KOPT-K1 (cell line): ENCODE data around the gene ELAVL2.

ENCODE experiments used
- H3K27ac ChIP-seq: fragments of 200-600 bp; sonication (generic); 2 replicates; pipeline ENCODE4 v1.5.1; 2016; ENCODE audit warnings: antibody characterized with exemption, mild to moderate bottlenecking, low read depth, low read length; ENCODE audit not compliant: poor library complexity, severe bottlenecking
- H3K36me3 ChIP-seq: fragments of 200-600 bp; sonication (generic); 2 replicates; pipeline ENCODE4 v1.5.1; 2017; ENCODE audit warnings: antibody characterized with exemption, mild to moderate bottlenecking, low read length, moderate library complexity; ENCODE audit not compliant: insufficient read depth
- H3K9me3 ChIP-seq: fragments of 200-600 bp; sonication (generic); 2 replicates; pipeline ENCODE4 v1.5.1; 2017; ENCODE audit warnings: antibody characterized with exemption, low read length, mild to moderate bottlenecking; ENCODE audit not compliant: insufficient read depth, poor library complexity, severe bottlenecking

Gene ELAVL2

GRCh38 chr9:23648651-23649050, 177.4 kb downstream of the ELAVL2 start:
- Histone ChIP-seq H3K36me3 (no peaks in the 10 kb centered on the region), H3K9me3 (no peaks in the 10 kb centered on the region), H3K27ac (no peak overlapping the region)

DNA sequence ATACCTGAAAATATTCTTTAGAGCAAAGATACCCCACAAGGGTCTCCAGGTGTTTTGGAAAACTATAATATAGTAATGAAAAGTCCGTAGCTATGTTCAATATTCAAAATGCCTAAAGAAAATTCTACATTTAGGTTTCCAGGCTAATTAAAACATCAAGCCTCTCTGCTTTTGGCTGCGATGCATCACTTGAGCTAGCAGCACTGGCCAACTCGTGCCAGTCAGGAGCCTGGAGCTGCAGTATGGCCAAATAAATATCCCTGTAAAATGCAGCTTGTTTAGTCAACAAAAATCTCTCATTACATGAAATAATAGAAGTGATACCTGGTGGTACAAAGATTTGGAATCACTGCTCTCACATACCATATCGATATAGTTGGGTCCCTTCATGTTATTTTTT, 181.1 kb downstream of the ELAVL2 start:
- Histone ChIP-seq H3K27ac (no peak overlapping the region), H3K9me3 (no peaks in the 10 kb centered on the region), H3K36me3 (no peaks in the 10 kb centered on the region)

DNA sequence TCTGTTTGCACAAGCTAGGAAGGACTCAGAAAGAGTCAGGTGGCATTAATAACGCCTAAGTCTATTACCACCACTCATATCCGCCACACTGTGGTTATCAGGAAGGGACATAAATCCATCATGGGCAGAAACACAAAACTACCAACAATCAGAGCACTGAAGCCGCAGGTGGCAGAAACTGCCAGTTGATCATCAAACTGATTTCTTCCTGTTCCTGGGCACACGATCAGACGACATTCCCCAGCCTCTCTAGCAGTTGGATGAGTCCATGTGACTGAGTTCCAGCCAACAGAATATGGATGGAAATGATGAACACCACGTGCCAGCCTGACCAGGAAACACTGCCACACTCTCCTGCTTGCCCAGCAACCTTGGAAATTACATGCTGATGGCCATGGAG, 181.7 kb downstream of the ELAVL2 start:
- H3K27ac ChIP-seq, result no peak overlapping the region
- H3K9me3 ChIP-seq, result no peaks in the 10 kb centered on the region
- H3K36me3 ChIP-seq, result no peaks in the 10 kb centered on the region

GRCh38 chr9:23643656-23644258, 182.3 kb downstream of the ELAVL2 start:
- no peaks in the 10 kb centered on the region for H3K36me3 ChIP-seq
- H3K27ac ChIP-seq, result no peak overlapping the region
- no peaks in the 10 kb centered on the region for H3K9me3 ChIP-seq
